Neural crest cell (in vitro differentiated cells): Measurements from ENCODE around the gene CXCR1. TPM values are rescaled to one million over a fixed set of nuclear protein-coding genes. Genes with fewer than 3 reads are reported as not detected.
"Not testable (repeated sequence)": the region's sequence is repeated elsewhere in the genome, so short reads cannot be mapped to it uniquely, and the experiment has no call there.

Experiments used
- DNase-seq: peaks from one replicate; pipeline ENCODE4 v3.0.0; 2021; ENCODE audit warnings: low read depth, mixed read lengths, low spot score
- H3K27ac Mint-ChIP-seq: one replicate; pipeline ENCODE4 v1.8.0; 2021; ENCODE audit warnings: mild to moderate bottlenecking, mixed read lengths; ENCODE audit not compliant: unreplicated experiment
- H3K27me3 Mint-ChIP-seq: 2 replicates; pipeline ENCODE4 v1.8.0; 2021; ENCODE audit warnings: low read depth, mild to moderate bottlenecking, mixed read lengths
- H3K36me3 Mint-ChIP-seq: 2 replicates; pipeline ENCODE4 v1.8.0; 2021; ENCODE audit warnings: low read depth, mild to moderate bottlenecking, mixed read lengths
- H3K4me1 Mint-ChIP-seq: 2 replicates; pipeline ENCODE4 v1.8.0; 2021; ENCODE audit warnings: mixed read lengths
- H3K4me3 Mint-ChIP-seq: one replicate; pipeline ENCODE4 v1.8.0; 2021; ENCODE audit warnings: mild to moderate bottlenecking, mixed read lengths
- H3K9me3 Mint-ChIP-seq: 2 replicates; pipeline ENCODE4 v1.8.0; 2021; ENCODE audit warnings: mixed read lengths
- total RNA-seq: library from RNA; stranded (reverse); gene quantifications from 2 replicates; pipeline ENCODE4 v1.2.1, GENCODE V29; 2021
- TF ChIP-seq, protein P1 (sequence below): fragments of 200-600 bp; sonication (generic); conservative IDR thresholded peaks from 2 replicates; pipeline ENCODE4 v1.5.0; 2021; ENCODE audit warnings: antibody characterized with exemption, mild to moderate bottlenecking

Gene CXCR1
- total RNA-seq, 1 donor from 2014 or later, result not detected

DNA sequence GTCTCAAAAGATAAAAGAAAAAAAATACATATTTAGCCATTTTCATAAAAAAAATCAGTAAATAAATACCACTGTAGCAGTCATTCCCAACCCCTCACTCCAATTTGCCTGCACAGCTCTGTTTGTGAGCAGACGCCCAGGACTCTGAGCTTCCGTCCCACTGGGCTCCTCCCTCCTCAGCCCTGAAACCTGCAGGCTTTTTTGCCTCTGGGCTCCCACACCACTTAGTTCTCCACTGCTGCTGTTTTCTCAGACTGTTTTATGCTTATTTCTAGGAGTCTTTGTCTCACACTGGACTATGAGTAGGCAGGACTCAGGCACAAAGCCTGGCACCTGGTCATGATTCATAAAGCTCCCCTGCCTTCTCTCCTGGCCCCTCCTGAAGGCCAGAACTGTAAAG, 6.1 kb upstream of the CXCR1 start:
- H3K36me3 Mint-ChIP-seq, result no peaks in the 10 kb centered on the region
- peaks cover 26% of the 10 kb centered on the region for H3K27me3 Mint-ChIP-seq
- H3K27ac Mint-ChIP-seq, result no peak overlapping the region
- TF ChIP-seq, protein P1, sequence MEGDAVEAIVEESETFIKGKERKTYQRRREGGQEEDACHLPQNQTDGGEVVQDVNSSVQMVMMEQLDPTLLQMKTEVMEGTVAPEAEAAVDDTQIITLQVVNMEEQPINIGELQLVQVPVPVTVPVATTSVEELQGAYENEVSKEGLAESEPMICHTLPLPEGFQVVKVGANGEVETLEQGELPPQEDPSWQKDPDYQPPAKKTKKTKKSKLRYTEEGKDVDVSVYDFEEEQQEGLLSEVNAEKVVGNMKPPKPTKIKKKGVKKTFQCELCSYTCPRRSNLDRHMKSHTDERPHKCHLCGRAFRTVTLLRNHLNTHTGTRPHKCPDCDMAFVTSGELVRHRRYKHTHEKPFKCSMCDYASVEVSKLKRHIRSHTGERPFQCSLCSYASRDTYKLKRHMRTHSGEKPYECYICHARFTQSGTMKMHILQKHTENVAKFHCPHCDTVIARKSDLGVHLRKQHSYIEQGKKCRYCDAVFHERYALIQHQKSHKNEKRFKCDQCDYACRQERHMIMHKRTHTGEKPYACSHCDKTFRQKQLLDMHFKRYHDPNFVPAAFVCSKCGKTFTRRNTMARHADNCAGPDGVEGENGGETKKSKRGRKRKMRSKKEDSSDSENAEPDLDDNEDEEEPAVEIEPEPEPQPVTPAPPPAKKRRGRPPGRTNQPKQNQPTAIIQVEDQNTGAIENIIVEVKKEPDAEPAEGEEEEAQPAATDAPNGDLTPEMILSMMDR, result no peak
- peaks cover 5% of the 10 kb centered on the region for H3K4me1 Mint-ChIP-seq
- H3K4me3 Mint-ChIP-seq, result no peak overlapping the region
- DNase-seq, result no peak
- no peaks in the 10 kb centered on the region for H3K9me3 Mint-ChIP-seq

GRCh38 chr2:218171744-218172143, 5.0 kb upstream of the CXCR1 start:
- not testable (repeated sequence) for DNase-seq, H3K9me3 Mint-ChIP-seq, H3K36me3 Mint-ChIP-seq, H3K4me3 Mint-ChIP-seq, H3K4me1 Mint-ChIP-seq, H3K27ac Mint-ChIP-seq
- peaks cover 31% of the 10 kb centered on the region for H3K27me3 Mint-ChIP-seq

DNA sequence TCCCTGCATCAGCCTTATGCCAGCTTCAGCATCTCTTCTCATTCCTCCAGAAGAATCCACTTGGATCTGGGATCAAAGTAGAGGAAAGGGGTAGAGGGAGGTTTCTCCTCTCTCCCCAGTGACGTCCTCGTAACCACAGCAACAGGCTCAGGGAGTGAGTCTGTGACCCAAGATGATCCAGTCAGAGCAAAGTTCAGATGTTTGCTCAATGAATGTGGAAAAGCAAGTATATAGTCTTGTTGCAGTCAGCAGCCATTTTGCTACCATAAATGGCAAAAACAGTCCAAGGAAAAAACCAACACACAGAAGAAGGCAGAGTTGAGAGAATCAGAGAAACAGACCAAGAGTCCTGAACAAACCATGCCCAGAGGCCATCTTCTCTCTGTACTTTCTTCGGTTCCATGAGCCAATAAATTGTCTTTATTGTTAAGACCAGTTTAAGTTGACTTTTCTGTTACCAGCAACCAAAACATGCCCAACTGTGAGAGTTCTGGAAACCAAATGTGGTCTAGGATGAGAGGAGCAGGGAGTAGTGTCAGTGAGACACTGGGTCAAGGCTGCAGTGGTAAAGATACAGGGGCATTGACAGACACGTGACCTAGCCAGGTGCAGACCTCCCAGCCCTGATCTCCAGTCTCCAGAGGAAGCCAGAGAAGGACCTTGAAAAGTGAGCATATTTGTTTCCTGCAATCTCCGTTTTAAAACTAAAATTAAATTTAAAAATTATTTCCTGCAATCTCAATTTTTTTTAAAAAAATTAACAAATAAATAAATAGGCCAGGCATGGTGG, 3.2 kb upstream of the CXCR1 start:
- no peak for DNase-seq
- Mint-ChIP-seq H3K9me3 (no peaks in the 10 kb centered on the region), H3K27me3 (peaks cover 45% of the 10 kb centered on the region), H3K4me3 (no peak overlapping the region), H3K27ac (no peak overlapping the region), H3K4me1 (peaks cover 5% of the 10 kb centered on the region), H3K36me3 (no peaks in the 10 kb centered on the region)
- TF ChIP-seq, protein P1, result no peak

DNA sequence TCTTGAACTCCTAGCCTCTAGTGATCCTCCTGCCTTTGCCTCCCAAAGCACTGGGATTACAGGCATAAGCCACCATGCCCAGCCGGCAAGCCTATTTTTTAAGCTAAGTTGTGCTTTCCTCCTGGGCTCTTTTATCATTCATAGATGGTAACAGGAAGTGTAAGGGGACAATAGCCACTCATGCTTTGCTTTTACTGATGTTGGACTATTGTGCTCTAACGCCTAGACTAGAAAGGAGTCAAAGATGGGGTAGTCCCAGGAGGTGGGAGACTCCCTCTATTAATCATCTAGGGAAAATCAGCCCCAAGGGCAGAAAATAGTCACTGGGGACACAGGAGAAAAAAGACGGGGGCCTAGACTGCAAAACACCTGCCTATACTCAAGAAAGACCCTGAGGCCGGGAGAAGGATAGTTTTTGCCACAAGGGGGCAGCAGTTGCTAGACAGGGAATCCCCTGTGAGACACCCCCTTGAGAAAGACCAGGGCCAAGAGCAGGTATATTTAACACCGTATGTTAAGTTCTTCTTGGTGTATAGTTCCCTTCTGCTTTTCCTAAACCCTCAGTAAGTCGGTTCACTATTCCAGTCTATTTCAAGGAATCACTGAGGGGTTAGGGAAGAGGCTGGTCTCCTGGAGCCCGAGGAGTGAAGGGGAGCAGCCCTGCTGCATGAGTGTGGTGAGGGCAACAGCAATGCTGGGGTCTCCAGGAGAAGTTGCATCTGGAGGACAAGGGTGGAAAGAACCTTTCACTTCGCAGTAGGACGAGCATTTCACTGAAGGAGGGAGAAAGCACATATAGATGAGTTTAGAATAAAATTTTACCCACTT, 2.1 kb upstream of the CXCR1 start:
- no peak overlapping the region for H3K27ac Mint-ChIP-seq
- no peak overlapping the region for H3K4me3 Mint-ChIP-seq
- TF ChIP-seq, protein P1, result peak; percentile 70
- DNase-seq, result peak; percentile 65
- peaks cover 5% of the 10 kb centered on the region for H3K4me1 Mint-ChIP-seq
- peaks cover 51% of the 10 kb centered on the region for H3K27me3 Mint-ChIP-seq
- no peaks in the 10 kb centered on the region for H3K9me3 Mint-ChIP-seq
- H3K36me3 Mint-ChIP-seq, result no peaks in the 10 kb centered on the region

DNA sequence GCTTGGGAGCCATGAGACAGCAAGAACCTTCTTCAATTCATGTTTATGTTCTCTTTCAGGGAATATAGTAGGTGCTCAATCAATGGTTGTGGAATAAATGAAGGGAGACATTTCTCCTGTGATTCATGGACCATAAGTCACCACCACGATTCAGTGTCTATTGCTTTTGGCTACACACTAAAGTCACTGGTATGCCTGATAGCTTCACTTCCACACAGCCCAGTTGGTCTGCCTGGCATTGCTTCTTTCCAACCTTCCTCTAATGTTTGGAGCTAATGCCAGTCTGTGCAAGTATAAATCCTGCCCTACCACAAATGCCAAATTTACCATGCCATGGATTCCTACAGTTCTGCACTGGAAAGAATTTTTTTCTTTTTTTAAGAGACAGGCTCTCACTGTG, 1.3 kb upstream of the CXCR1 start:
- Mint-ChIP-seq H3K4me1 (peaks cover 5% of the 10 kb centered on the region), H3K4me3 (no peak overlapping the region), H3K27me3 (peaks cover 51% of the 10 kb centered on the region), H3K36me3 (no peaks in the 10 kb centered on the region), H3K9me3 (no peaks in the 10 kb centered on the region), H3K27ac (no peak overlapping the region)
- no peak for DNase-seq
- TF ChIP-seq, protein P1, result no peak

- no peaks in the 10 kb centered on the region for H3K4me1 Mint-ChIP-seq
- H3K4me3 Mint-ChIP-seq, result no peak overlapping the region
- TF ChIP-seq, protein P1, result no peak
- H3K9me3 Mint-ChIP-seq, result no peaks in the 10 kb centered on the region
- no peak for DNase-seq
- no peaks in the 10 kb centered on the region for H3K36me3 Mint-ChIP-seq
- H3K27me3 Mint-ChIP-seq, result peaks cover 46% of the 10 kb centered on the region
- H3K27ac Mint-ChIP-seq, result no peak overlapping the region
Measured at GRCh38 chr2:218162814-218163213, 3.9 kb downstream of the CXCR1 start.
